NCI-H526 treated with DMSO at 0.1 percent for 48 hours (cell line): ENCODE results near the gene SORT1.
"Not testable (repeated sequence)": the region's sequence is repeated elsewhere in the genome, so short reads cannot be mapped to it uniquely, and the experiment has no call there.

Source experiments
- DNase-seq: peaks from one replicate; lab custom pipeline; 2025; lab: John Stamatoyannopoulos, UW

Gene SORT1

DNA sequence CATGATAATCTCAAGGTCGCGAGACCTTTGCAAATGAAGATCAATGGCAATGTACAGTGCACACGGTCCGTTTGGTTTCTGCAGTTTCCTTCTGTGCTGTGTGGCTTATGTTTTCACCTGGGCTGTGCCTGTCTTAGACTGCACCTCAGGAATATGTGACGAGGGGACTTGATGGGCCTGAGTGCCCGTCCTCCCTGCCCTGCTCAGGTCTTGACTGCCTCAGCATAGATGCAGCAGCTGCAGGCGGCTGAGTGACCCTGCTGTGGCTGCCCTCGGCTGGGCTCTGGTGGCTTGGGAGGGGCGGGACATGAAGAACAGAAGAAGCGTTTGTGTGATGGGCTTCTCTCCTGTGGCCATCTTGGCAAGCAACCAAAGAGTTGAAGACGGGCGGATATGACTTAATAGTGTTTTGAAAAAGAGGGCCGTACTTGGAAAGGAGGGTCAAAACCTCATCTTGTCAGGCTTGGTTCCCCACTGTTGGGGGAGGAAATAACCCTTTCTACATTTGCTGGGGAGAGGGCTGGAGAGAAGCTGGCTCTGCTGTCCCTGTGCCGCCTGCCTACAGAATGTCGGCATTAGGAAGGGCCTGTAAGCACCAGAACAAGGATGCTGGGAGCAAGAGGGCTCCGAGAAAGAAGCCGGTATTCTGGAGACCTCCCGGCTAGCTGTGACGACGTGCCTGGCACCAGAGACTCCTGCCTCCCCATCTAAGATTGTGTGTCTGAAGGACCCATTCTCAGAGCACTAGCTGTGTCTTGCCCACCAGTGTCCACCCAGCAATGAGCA lies 98.0 kb downstream of the SORT1 start:
- no peak for DNase-seq

- DNase-seq = no peak
Observed at GRCh38 chr1:109298666-109299557, 98.8 kb downstream of the SORT1 start.

GRCh38 chr1:109296782-109297181 lies 100.9 kb downstream of the SORT1 start:
- no peak for DNase-seq

- DNase-seq = no peak
Observed at GRCh38 chr1:109295712-109296415, 101.9 kb downstream of the SORT1 start.

DNA sequence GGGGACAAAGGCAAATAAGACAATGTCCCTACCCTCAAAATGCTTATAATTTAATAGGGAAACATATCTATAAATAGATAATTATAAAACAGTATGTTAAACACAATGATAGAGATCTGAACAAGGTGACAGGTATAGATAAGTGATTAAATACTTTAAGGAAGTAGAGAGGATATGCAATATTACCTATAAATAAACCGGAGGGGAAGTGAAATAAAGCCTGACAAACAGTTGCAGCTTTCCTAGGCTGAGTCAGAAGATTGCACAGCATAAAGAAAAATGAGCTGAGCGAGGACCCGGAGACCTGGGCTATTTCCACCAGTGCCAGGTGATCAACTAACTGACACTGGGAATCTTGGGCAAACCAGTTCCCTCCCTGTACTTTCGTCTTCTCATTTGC lies 103.2 kb downstream of the SORT1 start:
- DNase-seq = no peak

GRCh38 chr1:109293026-109293425 lies 104.7 kb downstream of the SORT1 start:
- DNase-seq = no peak

DNA sequence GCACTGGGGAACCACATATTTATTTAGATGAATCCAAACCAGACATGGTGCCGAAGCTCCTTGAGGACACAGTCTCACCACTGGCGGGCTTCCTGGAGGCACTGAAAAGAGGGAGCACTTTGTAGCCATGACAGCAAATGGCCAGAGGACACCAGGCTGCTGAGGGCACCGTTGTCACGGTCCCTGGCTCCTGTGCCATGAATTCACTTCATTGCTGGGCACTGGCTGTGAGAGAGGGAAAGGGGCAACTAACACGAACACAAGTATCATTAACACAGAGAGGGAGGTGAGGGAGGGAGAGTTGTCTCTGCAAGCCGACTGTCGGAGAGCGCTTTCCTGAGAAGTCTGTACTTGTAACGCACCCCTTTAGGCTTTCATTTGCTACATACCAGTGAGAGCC lies 105.4 kb downstream of the SORT1 start:
- no peak for DNase-seq

DNA sequence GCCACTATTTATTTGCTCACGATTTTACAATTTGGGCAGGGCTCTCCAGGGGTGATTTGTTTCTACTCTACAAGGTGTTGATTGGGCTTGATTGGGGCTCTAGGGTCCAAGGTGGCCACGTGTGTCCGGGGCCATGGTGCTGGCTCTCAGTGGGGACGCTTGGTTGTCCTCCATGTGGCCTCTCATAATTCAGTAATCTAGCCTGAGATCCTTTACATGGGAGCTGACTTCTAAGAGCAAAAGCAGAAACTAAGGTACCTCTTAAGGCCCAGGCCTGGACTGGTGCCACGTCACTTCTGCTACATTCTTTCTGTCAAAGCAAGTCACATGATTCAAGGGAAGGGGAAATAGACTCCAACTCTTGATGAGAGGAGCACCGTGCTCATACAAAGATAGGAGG lies 106.7 kb downstream of the SORT1 start:
- no peak for DNase-seq

GRCh38 chr1:109290137-109290536 lies 107.6 kb downstream of the SORT1 start:
- DNase-seq = no peak

DNA sequence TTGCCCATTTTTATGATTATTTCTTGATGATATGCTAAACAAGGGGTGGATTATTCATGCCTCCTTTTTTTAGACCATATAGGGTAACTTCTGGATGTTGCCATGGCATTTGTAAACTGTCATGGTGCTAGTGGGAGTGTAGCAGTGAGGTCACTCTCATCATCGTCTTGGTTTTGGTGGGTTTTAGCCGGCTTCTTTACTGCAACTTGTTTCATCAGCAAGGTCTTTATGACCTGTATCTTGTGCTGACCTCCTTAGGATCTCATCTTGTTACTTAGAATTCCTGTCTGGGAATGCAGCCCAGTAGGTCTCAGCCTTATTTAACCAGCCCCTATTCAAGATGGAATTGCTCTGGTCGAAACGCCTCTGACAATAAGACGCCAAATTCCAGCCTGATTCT lies 111.0 kb downstream of the SORT1 start:
- DNase-seq = not testable (repeated sequence)

DNA sequence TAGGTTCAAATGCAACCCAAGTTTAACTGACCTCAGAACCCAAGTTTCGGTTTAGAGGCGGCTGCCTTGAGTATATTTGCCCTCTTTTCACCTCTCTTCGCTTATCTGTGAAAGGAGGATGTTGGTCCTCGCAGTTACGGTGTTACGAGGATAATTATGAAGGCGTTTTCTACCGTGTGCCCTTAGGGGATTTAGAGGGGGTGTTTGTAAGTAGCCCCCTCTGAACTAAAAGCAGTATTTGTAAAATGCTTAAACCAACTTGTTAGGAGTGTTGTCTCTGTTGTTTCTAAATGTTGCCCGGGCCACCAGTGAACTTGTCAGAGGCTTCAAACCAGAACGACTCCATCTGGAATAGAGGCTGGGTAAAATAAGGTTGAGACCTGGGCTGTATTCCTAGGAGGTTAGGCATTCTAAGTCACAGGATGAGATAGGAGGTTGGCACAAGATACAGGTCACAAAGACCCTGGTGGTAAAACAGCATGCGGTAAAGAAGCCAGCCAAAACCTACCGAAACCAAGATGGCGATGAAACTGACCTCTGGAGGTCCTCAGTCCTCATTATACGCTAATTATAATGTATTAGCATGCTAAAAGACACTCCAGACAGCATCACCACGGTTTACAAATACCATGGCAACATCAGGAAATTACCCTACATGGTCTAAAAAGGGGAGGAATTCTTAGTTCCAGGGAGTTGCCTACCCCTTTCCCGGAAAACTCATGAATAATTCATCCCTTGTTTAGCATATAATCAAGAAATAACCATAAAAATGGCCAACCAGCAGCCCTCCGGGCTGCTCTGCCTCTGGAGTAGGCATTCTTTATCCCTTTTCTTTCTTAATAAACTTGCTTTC lies 113.7 kb downstream of the SORT1 start:
- peak; percentile 40 for DNase-seq

- peak; percentile 95 for DNase-seq
Observed at GRCh38 chr1:109282952-109283747, 114.6 kb downstream of the SORT1 start, which contains the start of gene PSRC1. TSS of gene PSRC1 (minus strand) at chr1:109283145.

- DNase-seq = no peak
Observed at GRCh38 chr1:109282497-109282951, 115.2 kb downstream of the SORT1 start.

- DNase-seq = no peak
Observed at GRCh38 chr1:109281680-109282496, 115.8 kb downstream of the SORT1 start.

DNA sequence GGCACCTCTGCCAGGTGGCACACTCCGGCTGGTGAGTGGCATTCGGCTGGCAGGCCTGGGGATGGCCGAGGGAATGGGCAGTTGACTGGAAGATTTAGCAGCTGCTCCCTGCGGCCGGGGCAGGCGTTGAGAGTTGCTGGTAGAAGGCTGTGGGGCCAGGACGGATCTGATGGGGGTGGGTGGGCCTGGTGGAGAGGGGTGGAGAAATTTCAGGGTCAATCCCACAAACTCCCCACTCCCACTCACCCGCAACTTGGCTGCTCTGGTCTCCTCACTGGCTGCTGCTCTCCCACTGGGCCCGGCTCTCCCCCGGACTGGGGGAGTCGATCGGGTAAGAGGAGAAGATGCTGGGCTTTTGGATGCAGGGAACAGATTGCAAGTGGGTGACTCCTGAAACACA lies 116.9 kb downstream of the SORT1 start:
- no peak for DNase-seq

GRCh38 chr1:109279615-109280278 lies 118.0 kb downstream of the SORT1 start:
- no peak for DNase-seq

DNA sequence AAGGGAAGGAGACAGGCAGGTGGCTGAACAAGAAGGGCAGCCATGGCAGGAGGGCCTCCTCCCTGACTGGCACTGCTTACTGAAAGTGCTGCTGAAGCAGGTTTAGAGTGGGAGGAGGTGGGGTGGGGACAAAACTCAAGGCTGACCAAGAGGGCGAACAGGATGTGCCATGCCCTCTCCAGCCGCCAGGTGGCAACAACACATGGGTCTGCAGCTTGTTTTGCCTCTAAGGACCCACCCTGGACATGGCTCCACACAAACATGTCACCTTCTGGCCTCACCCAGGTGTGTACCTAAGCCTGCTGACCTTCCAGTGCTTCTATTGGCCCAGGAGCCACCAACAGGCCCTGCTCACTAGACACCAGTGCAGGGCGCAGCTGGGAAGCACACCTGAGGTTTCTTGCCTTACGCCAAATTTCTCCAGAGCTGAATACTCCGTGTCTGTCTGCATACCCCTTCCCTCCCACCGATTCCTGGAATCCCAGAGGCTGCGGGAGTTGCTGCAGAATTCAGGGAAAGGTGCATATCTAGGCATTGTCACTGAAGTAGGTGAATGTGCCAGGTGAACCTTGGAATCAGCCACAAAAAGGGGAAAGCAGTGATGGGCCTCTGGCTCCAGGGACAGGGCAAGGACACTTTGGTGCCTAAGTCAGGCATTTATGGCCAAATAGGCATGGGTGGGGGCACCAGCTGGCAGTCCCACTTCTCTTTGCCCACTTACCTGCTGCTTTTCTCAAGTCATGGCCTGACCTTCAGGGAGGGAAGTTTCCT lies 120.1 kb downstream of the SORT1 start:
- peak; percentile 28 for DNase-seq

DNA sequence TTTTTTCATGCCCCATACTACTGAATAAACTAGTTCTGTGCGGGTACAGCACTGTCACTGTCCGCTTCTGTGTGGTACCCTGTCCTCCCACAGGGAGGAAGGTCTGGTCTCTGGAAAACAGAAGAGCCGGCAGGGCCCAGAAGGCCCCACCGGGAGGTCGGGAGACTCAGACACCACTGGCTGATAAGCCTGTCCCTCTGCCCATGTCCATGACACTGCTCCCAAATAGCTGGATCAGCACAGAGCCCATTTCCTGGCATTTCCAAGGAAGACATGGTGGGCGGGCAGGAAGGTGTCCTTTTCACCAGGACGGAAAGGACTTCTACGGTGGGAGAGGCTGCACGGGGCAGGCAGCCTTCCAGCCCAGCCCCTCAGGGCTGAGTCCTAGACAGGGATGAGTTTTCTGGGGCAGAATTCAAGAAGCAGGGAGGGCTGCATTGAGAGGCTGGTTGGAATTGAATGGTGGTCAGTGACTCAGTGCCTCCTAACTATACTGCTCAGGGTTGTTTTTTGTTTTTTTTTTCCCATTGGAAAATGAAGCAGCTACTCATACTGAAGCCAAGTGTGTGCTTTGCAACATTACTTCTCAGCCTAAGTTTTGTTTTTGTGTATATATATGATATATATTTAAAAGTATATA lies 121.9 kb downstream of the SORT1 start:
- no peak for DNase-seq
